NCI-H1417 treated with DMSO at 0.1 percent for 48 hours (cell line): ENCODE results near the gene TMEM43.

Experiments
- DNase-seq: peaks from one replicate; lab custom pipeline; 2025; lab: John Stamatoyannopoulos, UW

TMEM43 gene

DNA sequence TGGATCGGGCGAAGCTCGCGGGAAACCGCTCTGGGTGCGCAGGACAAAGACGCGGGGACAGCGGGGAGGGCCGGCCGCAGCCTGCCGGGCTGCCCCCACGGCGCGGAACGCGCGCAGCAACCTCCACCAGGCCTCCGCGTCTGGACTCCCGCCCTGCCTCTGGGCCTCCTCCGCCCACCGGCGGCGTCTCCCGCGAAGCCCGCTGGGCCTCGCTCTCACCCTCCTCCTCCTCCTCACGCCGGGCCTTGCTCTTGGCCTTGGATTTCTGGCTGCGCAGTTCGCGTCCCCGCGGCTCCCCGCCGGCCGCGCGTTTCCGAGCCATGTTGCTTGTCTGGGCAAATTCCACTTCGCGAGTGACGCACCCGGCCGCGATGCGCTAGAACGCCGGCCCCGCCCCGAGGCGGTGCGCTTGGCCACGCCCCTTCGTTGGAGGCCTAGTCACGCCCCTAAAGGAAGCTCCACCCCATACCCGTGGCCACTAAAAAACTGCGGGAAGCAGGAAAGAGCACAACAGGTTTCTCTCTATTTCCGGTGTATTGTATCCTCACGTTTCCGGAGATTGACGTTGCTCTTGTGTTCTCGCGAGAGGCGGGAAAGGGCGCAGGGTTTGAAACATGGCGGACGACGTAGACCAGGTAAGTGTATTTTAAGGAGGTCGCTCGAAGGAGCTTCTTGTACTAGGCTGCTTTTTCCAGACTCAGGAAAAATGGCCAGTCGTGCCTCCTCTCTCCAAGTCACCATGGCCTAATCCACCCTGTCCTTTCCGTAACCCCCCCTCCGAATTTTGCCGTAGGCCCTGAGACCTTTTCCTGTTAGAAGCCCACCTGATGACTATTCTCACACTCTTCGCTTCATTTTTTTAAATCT is 53.6 kb downstream of the TMEM43 start, which contains the start of the genes LSM3 and XPC:
TSS of gene LSM3 (plus strand) at position 571 of the 867 bp plus-strand sequence. CDS start at position 615, 44 bp downstream.
TSS of gene XPC (minus strand) at position 355 of the 867 bp plus-strand sequence. CDS start at position 322, 33 bp downstream.
- peak; percentile 88 for DNase-seq

DNA sequence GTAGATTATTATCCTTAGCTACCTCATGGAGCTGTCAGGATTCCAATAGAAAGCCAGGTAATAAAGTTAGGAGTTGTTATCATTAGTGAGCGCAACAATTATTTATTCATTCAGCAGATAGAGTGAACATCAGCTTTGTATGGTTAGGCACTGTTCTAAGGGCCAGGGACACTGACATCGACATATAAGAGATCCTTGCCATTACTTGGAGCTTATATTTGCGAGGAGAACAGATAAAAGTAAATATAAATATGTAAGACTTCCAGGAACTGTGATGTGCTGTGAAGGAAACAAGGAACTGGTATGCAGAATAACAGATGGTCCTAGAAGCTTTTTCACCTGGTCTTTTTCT is 54.2 kb downstream of the TMEM43 start:
- no peak for DNase-seq

DNA sequence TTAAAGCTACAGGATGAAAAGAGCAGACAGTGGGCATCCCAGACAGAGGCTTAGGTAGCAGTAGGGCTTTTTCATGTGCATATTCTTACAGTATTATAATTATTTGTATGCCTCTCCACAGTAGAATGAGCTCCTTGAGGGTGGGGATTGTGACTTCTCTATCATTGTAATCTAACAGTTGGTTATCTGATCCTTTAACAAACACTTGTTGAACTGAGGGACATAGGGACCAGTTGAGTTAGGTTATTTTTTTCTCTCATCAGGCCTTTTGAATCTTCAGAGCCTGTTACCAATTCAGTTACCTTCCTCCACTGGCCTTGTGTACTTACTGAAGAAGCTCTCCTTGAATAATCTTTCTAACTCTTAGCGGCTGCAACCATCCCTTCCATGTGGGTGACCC is 54.9 kb downstream of the TMEM43 start:
- no peak for DNase-seq

DNA sequence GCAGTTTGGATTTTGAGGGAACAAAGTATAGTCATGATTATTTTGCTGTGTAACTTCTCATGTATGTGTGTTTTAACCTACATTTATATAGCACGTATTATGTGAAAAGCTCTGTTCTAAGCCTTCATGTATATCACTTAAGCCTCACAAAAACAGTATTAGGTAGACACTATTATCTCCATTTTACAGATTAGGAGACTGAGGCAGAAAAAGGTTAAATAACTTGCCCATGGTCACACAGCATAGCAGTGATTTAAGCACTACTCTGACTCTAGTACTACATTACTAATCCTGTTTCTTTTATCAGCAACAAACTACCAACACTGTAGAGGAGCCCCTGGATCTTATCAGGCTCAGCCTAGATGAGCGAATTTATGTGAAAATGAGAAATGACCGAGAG is 56.4 kb downstream of the TMEM43 start:
- DNase-seq, result no peak

DNA sequence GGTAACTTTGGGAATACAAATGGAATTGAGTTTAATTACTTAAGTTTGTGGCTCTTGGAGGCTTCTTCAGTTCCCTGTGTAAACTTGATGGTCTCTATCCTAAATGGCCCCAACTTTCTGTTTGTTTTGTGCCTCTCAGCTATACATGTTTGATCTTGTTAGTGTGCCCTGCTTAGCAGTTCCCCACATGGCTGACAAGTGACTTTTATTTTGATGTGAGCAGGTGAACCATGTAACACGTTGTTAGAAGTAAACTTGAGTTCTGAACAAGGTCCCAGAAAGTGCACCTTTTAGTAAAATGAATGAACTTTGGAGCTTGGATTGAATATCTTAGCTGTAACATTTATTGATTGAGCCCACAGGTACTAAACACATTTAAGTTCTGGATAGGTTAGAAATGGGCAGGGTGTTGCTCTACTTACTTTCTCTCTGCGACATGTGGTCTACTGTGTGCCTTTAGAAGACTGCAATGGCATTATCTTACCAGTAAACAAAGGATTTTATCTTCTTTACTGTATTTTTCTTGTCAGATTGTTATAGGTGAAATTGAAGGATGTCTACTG is 58.2 kb downstream of the TMEM43 start:
- no peak for DNase-seq

DNA sequence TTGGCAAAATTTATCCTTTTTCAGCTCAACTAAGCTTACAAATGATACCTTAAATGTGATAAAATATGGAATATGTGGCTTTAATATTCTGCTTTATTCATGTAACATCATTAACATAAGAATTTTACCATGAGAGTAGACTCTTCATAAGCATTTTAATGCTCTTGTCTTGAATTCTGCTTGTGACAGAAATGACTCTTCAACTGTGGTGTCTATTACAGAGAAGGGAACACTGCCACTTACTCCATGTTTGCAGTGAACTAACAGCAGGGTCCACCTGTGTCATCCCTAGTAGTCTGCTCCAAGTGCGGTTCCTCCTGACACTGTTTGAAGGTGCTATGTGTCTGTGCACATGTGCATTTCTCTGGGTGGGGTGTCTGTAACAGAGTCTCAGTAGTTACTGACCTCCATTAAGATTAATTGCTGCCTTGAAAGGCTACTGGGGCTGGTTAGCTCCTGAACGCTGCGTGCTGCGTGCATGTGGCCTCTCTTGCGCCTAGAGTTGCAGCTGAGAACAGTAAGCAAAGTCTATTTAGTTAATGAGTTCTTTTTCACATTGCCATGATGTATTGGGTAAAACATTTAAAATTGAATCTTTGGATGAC is 62.1 kb downstream of the TMEM43 start:
- DNase-seq, result no peak

DNA sequence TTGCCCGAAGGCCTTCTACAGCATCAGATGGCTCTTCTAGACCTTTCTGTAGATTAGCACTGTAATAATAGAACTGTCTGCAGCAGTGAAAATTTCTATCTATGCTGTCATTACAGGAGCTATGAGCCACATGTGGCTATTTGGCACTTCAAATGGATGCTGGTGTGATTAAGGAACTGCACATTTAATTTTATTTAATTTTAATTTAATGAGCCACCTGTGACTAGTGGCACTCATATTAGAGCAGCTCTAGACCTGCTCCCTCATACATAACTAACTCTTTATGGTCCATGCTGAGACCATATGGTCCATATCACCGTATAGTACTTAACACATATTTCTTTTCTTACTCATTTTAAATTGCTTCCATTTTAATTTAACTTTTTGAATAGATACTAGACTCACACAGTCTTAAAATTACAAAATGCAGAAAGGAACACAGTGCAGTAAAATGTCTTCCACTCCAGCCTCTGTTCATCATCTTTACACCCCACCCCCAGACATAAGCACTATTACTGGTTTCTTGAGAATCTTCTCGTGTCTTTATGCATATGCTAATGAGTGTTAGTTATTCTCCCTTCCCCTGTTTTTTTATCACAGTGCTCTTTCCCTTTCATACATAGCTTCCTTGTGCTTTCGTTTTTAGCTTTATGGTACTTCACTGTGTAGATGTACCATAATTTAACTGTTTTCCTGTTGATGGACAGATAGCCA is 63.3 kb downstream of the TMEM43 start:
- DNase-seq, result no peak
